ENCODE measurements around the gene MDC1.

GRCh38 chr6:30725713-30726505 is 8.8 kb upstream of the MDC1 start:
- TF ChIP-seq, protein P1, sequence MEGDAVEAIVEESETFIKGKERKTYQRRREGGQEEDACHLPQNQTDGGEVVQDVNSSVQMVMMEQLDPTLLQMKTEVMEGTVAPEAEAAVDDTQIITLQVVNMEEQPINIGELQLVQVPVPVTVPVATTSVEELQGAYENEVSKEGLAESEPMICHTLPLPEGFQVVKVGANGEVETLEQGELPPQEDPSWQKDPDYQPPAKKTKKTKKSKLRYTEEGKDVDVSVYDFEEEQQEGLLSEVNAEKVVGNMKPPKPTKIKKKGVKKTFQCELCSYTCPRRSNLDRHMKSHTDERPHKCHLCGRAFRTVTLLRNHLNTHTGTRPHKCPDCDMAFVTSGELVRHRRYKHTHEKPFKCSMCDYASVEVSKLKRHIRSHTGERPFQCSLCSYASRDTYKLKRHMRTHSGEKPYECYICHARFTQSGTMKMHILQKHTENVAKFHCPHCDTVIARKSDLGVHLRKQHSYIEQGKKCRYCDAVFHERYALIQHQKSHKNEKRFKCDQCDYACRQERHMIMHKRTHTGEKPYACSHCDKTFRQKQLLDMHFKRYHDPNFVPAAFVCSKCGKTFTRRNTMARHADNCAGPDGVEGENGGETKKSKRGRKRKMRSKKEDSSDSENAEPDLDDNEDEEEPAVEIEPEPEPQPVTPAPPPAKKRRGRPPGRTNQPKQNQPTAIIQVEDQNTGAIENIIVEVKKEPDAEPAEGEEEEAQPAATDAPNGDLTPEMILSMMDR (conservative IDR thresholded peaks at IDR 0.05; ENCODE audit: low read length): no peak
- TF ChIP-seq EZH2phosphoT487 (IDR thresholded peaks at IDR 0.05; ENCODE audit: borderline replicate concordance): no peak

Measured in Loucy (cell line).